ENCODE results near the gene RSL1D1. TPM values are rescaled to one million over a fixed set of nuclear protein-coding genes. Genes with fewer than 3 reads are reported as not detected.

Gene RSL1D1
- polyA plus RNA-seq, 3 donors: 265 to 300 (median 280) TPM

Other genes with a start within 250 kb of the RSL1D1 start
- 10 to 100 TPM; 37.9 to 41.3 (median 38.1) TPM for gene SNN, start 183.1 kb downstream of the RSL1D1 start, polyA plus RNA-seq (ENCODE audit: insufficient read length in 3 of 3)
- 10 to 100 TPM; 40.2 to 42.1 (median 40.5) TPM for gene TXNDC11, start 108.7 kb downstream of the RSL1D1 start, polyA plus RNA-seq (ENCODE audit: insufficient read length in 3 of 3)
- 10 to 100 TPM; 75.5 to 80.7 (median 77.5) TPM for gene ZC3H7A, start 54.3 kb downstream of the RSL1D1 start, polyA plus RNA-seq (ENCODE audit: insufficient read length in 3 of 3)
- 100 to 1,000 TPM; 129 to 131 (median 129) TPM for gene GSPT1, start 64.4 kb upstream of the RSL1D1 start, polyA plus RNA-seq (ENCODE audit: insufficient read length in 3 of 3)
- 10 to 100 TPM in 1 of 3 donors, 1 to 10 TPM in 1, under 1 TPM in 1; 0.62 to 12.4 (median 1.8) TPM for gene NPIPB2, start 90.5 kb upstream of the RSL1D1 start, polyA plus RNA-seq (ENCODE audit: insufficient read length in 3 of 3)
- under 1 TPM in 1 of 3 donors, not detected in 2; 0.20 TPM for gene TNFRSF17, start 113.7 kb upstream of the RSL1D1 start, polyA plus RNA-seq (ENCODE audit: insufficient read length in 3 of 3)
- 10 to 100 TPM; 32.3 to 38.2 (median 34.0) TPM for gene SNX29, start 125.2 kb upstream of the RSL1D1 start, polyA plus RNA-seq (ENCODE audit: insufficient read length in 3 of 3)